Measurements from ENCODE around the gene DENND1A. TPM values are rescaled to one million over a fixed set of nuclear protein-coding genes. Genes with fewer than 3 reads are reported as not detected.

The DENND1A gene
- total RNA-seq, 1 donor from 2014 or later: 26.3 TPM

GRCh38 chr9:123460091-123460490, 469.8 kb downstream of the DENND1A start:
- DNase-seq (ENCODE audit: low spot score): no peak

GRCh38 chr9:123457583-123457982, 472.3 kb downstream of the DENND1A start:
- DNase-seq (ENCODE audit: low spot score): no peak

- no peak for DNase-seq (ENCODE audit: low spot score)
Observed at GRCh38 chr9:123456011-123456410, 473.9 kb downstream of the DENND1A start.

- no peak for DNase-seq (ENCODE audit: low spot score)
Observed at GRCh38 chr9:123455187-123455586, 474.7 kb downstream of the DENND1A start.

GRCh38 chr9:123454361-123454760, 475.6 kb downstream of the DENND1A start:
- no peak for DNase-seq (ENCODE audit: low spot score)

- DNase-seq (ENCODE audit: low spot score): no peak
Observed at GRCh38 chr9:123453831-123454321, 476.1 kb downstream of the DENND1A start.

GRCh38 chr9:123453076-123453667, 476.8 kb downstream of the DENND1A start:
- no peak for DNase-seq (ENCODE audit: low spot score)

GRCh38 chr9:123450996-123451395, 478.9 kb downstream of the DENND1A start:
- DNase-seq (ENCODE audit: low spot score): no peak

GRCh38 chr9:123450098-123450770, 479.7 kb downstream of the DENND1A start:
- DNase-seq (ENCODE audit: low spot score): no peak

GRCh38 chr9:123447934-123448646, 481.8 kb downstream of the DENND1A start:
- no peak for DNase-seq (ENCODE audit: low spot score)

- no peak for DNase-seq (ENCODE audit: low spot score)
Observed at GRCh38 chr9:123445981-123446610, 483.8 kb downstream of the DENND1A start.

- DNase-seq (ENCODE audit: low spot score): no peak
Observed at GRCh38 chr9:123445116-123445515, 484.8 kb downstream of the DENND1A start.

- DNase-seq (ENCODE audit: low spot score): no peak
Observed at GRCh38 chr9:123441769-123442168, 488.2 kb downstream of the DENND1A start.

GRCh38 chr9:123440256-123440655, 489.7 kb downstream of the DENND1A start:
- no peak for DNase-seq (ENCODE audit: low spot score)

GRCh38 chr9:123438821-123439220, 491.1 kb downstream of the DENND1A start:
- no peak for DNase-seq (ENCODE audit: low spot score)

GRCh38 chr9:123438321-123438720, 491.6 kb downstream of the DENND1A start:
- no peak for DNase-seq (ENCODE audit: low spot score)

- no peak for DNase-seq (ENCODE audit: low spot score)
Observed at GRCh38 chr9:123437201-123437600, 492.7 kb downstream of the DENND1A start.

GRCh38 chr9:123435471-123435870, 494.5 kb downstream of the DENND1A start:
- DNase-seq (ENCODE audit: low spot score): no peak

- no peak for DNase-seq (ENCODE audit: low spot score)
Observed at GRCh38 chr9:123434619-123435240, 495.2 kb downstream of the DENND1A start.

GRCh38 chr9:123432331-123433236, 497.3 kb downstream of the DENND1A start:
- DNase-seq (ENCODE audit: low spot score): no peak

GRCh38 chr9:123431581-123431980, 498.3 kb downstream of the DENND1A start:
- no peak for DNase-seq (ENCODE audit: low spot score)
